BE2C (cell line): Measurements from ENCODE around the gene RANBP17.

Experiments
- DNase-seq: peaks from one replicate; pipeline ENCODE4 v3.0.0-alpha.2; 2020
- H3K27me3 ChIP-seq: fragments of 250-450 bp; sonication (Bioruptor Pico); 2 replicates; pipeline ENCODE4 v1.5.1; 2020; ENCODE audit warnings: mild to moderate bottlenecking
- H3K36me3 ChIP-seq: fragments of 250-450 bp; sonication (Bioruptor Pico); 2 replicates; pipeline ENCODE4 v1.5.1; 2020; ENCODE audit warnings: mild to moderate bottlenecking
- H3K4me1 ChIP-seq: fragments of 250-450 bp; sonication (Bioruptor Pico); 2 replicates; pipeline ENCODE4 v1.5.1; 2020
- H3K4me3 ChIP-seq: 2 replicates; pipeline ENCODE4 v1.5.1; 2011; ENCODE audit warnings: low read depth, low read length
- H3K9me3 ChIP-seq: fragments of 250-450 bp; sonication (Bioruptor Pico); 2 replicates; pipeline ENCODE4 v1.5.1; 2020
- TF ChIP-seq, protein P1 (sequence below): IDR thresholded peaks from 2 replicates; pipeline ENCODE4 v1.5.1; 2012; ENCODE audit warnings: mild to moderate bottlenecking, low read depth, low read length

RANBP17 gene

DNA sequence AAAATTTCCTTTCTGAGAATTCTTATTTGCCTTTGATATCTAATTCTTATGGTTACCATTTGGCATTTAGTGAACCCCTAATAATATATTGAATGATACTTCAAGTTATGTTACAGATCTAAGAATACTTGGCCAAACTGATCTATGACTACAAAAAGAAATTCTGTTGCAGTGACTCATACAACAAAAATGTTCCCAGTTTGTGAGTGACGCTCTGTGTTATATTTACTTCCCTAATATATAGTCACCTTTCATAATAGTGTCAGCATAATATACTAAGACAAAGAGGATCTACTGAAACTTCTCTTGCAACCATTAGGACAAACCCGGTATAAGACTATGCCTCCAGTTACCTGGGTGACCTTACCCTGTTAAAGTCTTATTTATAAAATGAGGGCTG lies 230.4 kb downstream of the RANBP17 start:
- Histone ChIP-seq H3K4me3 (no peak overlapping the region), H3K9me3 (no peaks in the 10 kb centered on the region; the same call in 1 of the 2 replicates), H3K27me3 (no peaks in the 10 kb centered on the region), H3K36me3 (peaks cover 4% of the 10 kb centered on the region; the same call in 1 of the 2 replicates), H3K4me1 (peaks cover 28% of the 10 kb centered on the region)
- no peak for DNase-seq
- TF ChIP-seq, protein P1, sequence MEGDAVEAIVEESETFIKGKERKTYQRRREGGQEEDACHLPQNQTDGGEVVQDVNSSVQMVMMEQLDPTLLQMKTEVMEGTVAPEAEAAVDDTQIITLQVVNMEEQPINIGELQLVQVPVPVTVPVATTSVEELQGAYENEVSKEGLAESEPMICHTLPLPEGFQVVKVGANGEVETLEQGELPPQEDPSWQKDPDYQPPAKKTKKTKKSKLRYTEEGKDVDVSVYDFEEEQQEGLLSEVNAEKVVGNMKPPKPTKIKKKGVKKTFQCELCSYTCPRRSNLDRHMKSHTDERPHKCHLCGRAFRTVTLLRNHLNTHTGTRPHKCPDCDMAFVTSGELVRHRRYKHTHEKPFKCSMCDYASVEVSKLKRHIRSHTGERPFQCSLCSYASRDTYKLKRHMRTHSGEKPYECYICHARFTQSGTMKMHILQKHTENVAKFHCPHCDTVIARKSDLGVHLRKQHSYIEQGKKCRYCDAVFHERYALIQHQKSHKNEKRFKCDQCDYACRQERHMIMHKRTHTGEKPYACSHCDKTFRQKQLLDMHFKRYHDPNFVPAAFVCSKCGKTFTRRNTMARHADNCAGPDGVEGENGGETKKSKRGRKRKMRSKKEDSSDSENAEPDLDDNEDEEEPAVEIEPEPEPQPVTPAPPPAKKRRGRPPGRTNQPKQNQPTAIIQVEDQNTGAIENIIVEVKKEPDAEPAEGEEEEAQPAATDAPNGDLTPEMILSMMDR: no peak

DNA sequence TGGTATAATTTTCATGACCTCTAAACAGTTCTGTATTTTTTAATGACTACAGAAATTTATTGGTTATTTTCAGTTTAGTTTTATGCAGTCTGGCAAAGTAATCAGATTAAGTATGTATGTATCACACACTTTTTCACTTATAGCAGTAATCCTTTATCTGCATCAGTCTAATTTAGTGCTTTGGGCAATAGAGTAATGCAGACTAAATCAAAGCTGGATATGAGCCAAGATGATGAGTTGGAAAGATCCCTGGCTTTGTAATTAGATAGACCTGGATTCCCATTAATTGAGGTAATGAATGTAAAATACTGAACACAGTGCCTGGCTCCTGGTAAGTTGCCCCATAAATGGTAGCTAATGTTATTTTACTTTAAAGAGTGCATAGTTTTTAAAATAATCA lies 231.8 kb downstream of the RANBP17 start:
- peaks cover 4% of the 10 kb centered on the region; the same call in 1 of the 2 replicates for H3K36me3 ChIP-seq
- no peaks in the 10 kb centered on the region for H3K27me3 ChIP-seq
- TF ChIP-seq, protein P1: no peak
- H3K4me1 ChIP-seq: peaks cover 28% of the 10 kb centered on the region
- no peaks in the 10 kb centered on the region; the same call in 1 of the 2 replicates for H3K9me3 ChIP-seq
- H3K4me3 ChIP-seq: no peak overlapping the region
- peak; percentile 35 for DNase-seq

DNA sequence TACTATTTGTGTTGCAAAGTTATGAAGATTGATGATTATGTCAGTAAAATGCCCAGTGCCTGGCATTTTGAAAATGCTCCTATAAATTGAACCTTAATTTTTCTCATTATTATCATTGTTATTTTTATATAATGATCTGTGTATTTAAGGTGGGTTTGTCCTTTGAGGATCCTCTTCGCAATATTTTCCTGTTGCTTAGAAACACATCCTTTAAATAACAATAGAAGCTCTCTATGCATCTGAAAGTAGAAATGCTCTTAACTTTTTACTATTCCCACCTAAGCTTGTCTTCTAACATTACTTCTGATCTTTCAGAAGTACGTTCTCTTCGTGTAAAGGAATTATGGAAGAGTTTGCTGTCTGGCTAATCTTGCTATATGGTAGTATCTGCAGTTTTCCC lies 232.5 kb downstream of the RANBP17 start:
- H3K4me3 ChIP-seq: no peak overlapping the region
- TF ChIP-seq, protein P1: no peak
- no peak for DNase-seq
- H3K27me3 ChIP-seq: no peaks in the 10 kb centered on the region
- peaks cover 28% of the 10 kb centered on the region for H3K4me1 ChIP-seq
- no peaks in the 10 kb centered on the region; the same call in 1 of the 2 replicates for H3K9me3 ChIP-seq
- H3K36me3 ChIP-seq: peaks cover 4% of the 10 kb centered on the region; the same call in 1 of the 2 replicates

DNA sequence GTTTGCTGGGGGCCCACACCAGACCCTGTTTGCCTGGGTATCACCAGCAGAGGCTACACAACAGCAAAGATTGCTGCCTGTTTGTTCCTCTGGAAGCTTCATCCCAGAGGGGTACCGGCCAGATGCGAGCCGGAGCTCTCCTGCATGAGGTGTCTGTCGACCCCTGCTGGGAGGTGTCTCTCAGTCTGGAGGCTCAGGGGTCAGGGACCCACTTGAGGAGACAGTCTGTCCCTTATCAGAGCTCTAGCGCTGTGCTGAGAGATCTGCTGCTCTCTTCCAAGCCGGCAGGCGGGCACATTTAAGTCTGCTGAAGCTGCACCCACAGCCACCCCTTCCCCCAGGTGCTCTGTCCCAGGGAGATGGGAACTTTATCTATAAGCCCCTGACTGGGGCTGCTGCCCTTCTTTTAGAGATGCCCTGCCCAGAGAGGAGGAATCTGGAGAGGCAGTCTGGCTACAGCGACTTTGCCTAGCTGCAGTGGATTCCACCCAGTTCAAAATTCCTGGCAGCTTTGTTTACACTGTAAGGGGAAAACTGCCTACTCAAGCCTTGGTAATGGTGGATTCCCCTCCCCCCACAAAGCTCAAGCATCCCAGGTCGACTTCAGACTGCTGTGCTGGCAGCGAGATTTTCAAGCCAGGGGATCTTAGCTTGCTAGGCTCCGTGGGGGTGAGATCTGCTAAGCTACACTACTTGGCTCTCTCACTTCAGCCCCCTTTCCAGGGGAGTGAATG lies 241.2 kb downstream of the RANBP17 start:
- Histone ChIP-seq H3K4me3 (no peak overlapping the region), H3K9me3 (no peaks in the 10 kb centered on the region; the same call in 1 of the 2 replicates), H3K4me1 (no peaks in the 10 kb centered on the region; the same call in 1 of the 2 replicates), H3K27me3 (no peaks in the 10 kb centered on the region), H3K36me3 (no peaks in the 10 kb centered on the region)
- TF ChIP-seq, protein P1: no peak
- no peak for DNase-seq

DNA sequence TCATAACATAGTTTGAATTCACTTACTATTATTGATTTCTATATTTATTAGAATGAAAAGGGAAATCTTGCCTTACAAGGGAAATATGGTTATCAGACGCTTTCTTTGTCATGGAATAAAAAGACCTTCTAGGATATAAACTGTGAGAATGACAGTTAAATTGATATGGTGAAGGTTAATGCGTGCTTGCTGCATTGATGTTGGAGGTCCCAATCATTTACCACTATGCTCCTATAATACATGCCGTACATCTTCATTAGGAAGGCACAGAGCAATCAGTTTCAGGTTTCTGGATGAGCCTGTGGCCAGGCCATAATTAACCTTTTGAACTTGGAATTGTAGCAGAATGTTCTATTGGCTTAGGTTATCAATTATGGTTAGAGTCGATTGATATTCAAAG lies 245.9 kb downstream of the RANBP17 start:
- H3K4me1 ChIP-seq: no peaks in the 10 kb centered on the region; the same call in 1 of the 2 replicates
- no peaks in the 10 kb centered on the region for H3K36me3 ChIP-seq
- H3K4me3 ChIP-seq: no peak overlapping the region
- no peak for DNase-seq
- TF ChIP-seq, protein P1: no peak
- H3K9me3 ChIP-seq: no peaks in the 10 kb centered on the region; the same call in 1 of the 2 replicates
- H3K27me3 ChIP-seq: no peaks in the 10 kb centered on the region

DNA sequence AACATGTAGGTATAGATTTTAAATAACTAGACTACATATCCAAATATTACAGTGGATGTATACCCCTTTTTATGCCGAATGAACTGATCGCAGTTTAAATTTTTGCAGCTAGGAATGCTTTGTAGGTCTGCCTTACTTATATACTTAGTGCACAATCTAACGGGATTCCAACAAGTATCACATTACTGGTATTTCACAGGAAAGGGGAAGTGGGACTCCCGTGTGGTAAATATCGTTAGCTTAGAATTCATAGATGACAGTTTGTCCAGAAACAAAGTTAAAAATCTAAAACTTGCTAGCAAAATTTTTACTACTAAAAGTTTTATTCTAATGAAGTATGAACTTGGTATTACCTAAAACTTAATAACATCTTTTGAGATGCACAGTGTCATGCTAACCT lies 253.7 kb downstream of the RANBP17 start:
- Histone ChIP-seq H3K36me3 (no peaks in the 10 kb centered on the region), H3K4me3 (no peak overlapping the region), H3K4me1 (peaks cover 8% of the 10 kb centered on the region), H3K27me3 (no peaks in the 10 kb centered on the region), H3K9me3 (no peaks in the 10 kb centered on the region)
- TF ChIP-seq, protein P1: no peak
- no peak for DNase-seq
